AG04449 (cell line): Measurements from ENCODE around the gene ZNF860.
"Not testable (repeated sequence)": the region's sequence is repeated elsewhere in the genome, so short reads cannot be mapped to it uniquely, and the experiment has no call there.

ENCODE experiments used
- CTCF ChIA-PET: fragments of 350-600 bp; formaldehyde crosslinking; extraction: SDS; loops from one replicate; lab custom pipeline; 2021; ENCODE audit warnings: antibody characterized with exemption; lab: Yijun Ruan, JAX
- POLR2A ChIA-PET: fragments of 400-600, 350-600 bp; formaldehyde crosslinking; extraction: SDS; loops from one replicate; lab custom pipeline; 2020; ENCODE audit warnings: antibody characterized with exemption, inconsistent platforms; lab: Yijun Ruan, JAX
- DNase-seq: peaks from one replicate; pipeline ENCODE4 v3.0.0-alpha.2; 2010; ENCODE audit warnings: low read depth, low spot score
- H3K4me3 ChIP-seq: 2 replicates; pipeline ENCODE4 v1.5.1; 2011; ENCODE audit warnings: low read depth, mild to moderate bottlenecking, control low read depth, low read length
- TF ChIP-seq, protein P1 (sequence below): IDR thresholded peaks from one replicate; pipeline ENCODE4 v1.5.1; 2011; ENCODE audit warnings: mild to moderate bottlenecking, moderate library complexity, low read length, control low read depth, inconsistent platforms; ENCODE audit not compliant: insufficient read depth; ENCODE audit errors: missing control alignments

ZNF860 gene

DNA sequence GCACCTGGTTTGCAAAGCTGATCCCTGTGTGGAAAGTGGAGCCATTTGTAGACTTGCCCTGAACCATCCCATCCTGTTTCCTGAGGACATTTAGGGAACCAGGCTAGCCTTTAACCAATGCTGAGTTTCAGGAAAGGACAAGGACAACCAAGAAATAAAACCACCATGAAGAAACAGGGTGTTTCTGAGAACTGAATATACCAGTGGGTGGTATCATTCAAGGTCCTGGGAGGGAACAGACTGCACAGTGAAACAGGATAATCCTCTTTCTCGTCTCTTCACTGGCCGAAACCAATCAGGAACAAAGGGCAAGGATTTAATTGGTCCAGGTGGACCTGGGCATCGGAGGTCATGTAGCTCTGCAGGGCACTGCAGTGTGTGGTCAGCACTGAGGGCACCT is 21.8 kb downstream of the ZNF860 start:
- DNase-seq = no peak
- POLR2A ChIA-PET = no interaction called here
- CTCF ChIA-PET = no interaction called here

DNA sequence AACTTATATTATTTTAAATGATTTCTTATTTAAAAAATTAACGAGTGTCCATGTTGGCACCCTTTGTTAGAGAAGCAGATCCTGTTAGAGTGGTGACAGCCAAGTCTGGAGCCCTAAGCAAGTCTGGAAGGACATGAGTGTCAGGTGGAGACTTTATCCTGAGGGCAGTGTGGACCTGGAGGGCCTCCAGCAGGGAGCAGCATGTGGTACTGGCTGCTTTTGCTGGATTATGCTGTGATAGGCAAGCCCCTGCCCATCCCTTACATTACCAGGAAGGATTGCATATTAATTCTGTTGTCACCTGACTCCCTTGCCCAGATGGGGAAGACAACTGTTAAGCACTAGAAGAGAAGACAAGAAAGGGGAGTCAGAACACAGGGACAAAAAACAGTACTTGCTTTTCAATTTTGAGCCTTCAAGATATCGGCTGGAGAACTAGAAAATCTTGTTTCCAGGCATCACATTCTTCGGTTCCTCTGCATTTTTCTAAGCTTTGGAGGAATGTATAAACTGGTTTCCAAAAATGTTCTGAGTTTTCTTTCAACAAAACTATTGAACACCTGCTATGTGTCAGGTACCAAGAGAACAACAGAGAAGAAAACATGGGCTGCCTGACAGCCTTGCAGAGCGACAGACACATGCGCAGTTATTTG is 22.7 kb downstream of the ZNF860 start:
- DNase-seq = no peak

More for the DNA sequence above, 21.8 kb downstream of the ZNF860 start:
- TF ChIP-seq, protein P1, sequence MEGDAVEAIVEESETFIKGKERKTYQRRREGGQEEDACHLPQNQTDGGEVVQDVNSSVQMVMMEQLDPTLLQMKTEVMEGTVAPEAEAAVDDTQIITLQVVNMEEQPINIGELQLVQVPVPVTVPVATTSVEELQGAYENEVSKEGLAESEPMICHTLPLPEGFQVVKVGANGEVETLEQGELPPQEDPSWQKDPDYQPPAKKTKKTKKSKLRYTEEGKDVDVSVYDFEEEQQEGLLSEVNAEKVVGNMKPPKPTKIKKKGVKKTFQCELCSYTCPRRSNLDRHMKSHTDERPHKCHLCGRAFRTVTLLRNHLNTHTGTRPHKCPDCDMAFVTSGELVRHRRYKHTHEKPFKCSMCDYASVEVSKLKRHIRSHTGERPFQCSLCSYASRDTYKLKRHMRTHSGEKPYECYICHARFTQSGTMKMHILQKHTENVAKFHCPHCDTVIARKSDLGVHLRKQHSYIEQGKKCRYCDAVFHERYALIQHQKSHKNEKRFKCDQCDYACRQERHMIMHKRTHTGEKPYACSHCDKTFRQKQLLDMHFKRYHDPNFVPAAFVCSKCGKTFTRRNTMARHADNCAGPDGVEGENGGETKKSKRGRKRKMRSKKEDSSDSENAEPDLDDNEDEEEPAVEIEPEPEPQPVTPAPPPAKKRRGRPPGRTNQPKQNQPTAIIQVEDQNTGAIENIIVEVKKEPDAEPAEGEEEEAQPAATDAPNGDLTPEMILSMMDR = no peak
- no peak overlapping the region for H3K4me3 ChIP-seq

DNA sequence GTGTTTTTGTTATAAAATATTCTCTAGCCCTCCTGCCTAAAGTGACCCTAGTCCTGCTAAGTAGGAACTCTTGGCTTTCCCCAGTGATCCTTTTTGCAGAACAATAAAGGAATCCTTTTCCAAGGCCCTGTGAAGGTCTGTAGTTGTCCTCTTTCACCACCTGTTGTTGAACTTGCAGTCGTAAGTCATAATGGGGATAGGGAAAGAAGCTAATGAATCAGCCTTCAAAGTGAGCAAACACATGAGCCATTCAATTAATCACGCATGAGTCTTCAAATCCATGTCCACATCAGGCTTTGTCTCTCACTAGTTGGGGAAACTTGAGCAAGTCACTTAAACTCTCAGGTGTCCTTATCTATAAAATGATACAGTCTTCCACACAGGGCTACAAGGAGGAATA is 27.6 kb downstream of the ZNF860 start:
- CTCF ChIA-PET = no interaction called here
- POLR2A ChIA-PET = no interaction called here
- TF ChIP-seq, protein P1 = no peak
- no peak overlapping the region for H3K4me3 ChIP-seq
- DNase-seq = no peak

More for the DNA sequence above, 22.7 kb downstream of the ZNF860 start:
- H3K4me3 ChIP-seq = no peak overlapping the region
- ChIA-PET POLR2A (no interaction called here), CTCF (no interaction called here)
- TF ChIP-seq, protein P1 = no peak

DNA sequence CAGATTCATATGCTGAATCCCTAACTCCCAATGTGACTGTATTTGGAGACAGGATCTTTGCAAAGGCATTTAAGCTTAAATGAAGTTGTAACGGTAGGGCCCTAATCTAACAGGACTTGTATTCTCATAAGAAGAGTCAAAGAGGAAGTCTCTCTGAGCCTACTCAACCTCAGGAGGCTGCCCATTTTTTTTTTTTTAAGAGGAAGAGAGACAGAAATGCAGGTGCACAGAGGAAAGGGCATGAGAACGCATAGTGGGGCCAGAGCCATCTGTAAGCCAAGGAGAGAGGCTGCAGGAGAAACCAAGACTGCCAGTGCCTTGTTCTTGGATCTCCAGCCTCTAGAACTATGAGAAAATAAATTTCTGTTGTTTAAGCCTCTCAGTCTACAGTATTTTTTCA is 28.4 kb downstream of the ZNF860 start:
- no peak overlapping the region for H3K4me3 ChIP-seq
- POLR2A ChIA-PET = no interaction called here
- TF ChIP-seq, protein P1 = no peak
- CTCF ChIA-PET = no interaction called here
- no peak for DNase-seq

DNA sequence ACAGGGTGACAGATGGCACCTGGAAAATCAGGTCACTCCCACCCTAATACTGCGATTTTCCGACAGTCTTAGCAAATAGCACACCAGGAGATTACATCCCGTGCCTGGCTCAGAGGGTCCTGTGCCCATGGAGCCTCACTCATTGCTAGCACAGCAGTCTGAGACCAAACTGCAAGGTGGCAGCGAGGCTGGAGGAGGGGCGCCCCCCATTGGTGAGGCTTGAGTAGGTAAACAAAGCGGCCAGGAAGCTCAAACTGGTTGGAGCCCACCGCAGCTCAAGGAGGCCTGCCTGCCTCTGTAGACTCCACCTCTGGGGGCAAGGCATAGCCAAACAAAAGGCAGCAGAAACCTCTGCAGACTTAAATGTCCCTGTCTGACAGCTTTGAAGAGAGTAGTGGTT is 29.1 kb downstream of the ZNF860 start:
- CTCF ChIA-PET, DNase-seq, POLR2A ChIA-PET, H3K4me3 ChIP-seq: not testable (repeated sequence)

DNA sequence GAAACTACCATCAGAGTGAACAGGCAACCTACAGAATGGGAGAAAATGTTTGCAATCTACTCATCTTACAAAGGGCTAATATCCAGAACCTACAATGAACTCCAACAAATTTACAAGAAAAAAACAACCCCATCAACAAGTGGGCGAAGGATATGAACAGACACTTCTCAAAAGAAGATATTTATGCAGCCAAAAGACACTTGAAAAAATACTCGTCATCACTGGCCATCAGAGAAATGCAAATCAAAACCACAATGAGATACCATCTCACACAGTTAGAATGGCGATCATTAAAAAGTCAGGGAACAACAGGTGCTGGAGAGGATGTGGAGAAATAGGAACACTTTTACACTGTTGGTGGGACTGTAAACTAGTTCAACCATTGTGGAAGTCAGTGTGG is 34.1 kb downstream of the ZNF860 start:
- CTCF ChIA-PET, POLR2A ChIA-PET, H3K4me3 ChIP-seq, DNase-seq: not testable (repeated sequence)

DNA sequence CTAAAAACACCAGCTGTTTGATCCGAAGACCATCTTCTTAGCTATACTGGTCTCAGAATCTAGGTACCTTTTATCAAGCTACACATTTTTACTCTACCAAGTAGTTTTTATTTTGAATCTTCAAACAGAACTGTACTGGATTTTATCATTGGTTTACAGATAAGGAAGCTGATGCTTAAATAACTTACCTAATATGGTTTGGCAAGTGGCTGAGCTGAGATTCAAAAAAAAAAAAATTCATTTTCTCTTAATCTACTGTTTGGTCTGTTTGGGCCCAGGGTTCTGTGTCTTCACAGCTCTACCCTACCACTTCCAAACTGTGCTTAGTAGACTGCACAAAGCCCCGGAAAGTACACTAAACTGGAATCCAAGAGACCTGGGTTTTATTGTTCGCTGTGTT is 35.7 kb downstream of the ZNF860 start:
- no peak for DNase-seq
- no peak overlapping the region for H3K4me3 ChIP-seq
- ChIA-PET CTCF (interaction anchor here (1.1 to 5.0 kb wide), 2 partner anchors 21 to 128 kb away, joined by 3 to 29 read pairs; no protein-coding TSS in a partner anchor), POLR2A (no interaction called here)
- TF ChIP-seq, protein P1 = no peak
